Fibroblast of skin of right biceps (primary cell): ENCODE data around the gene TMEM245.
"Not testable (repeated sequence)": the region's sequence is repeated elsewhere in the genome, so short reads cannot be mapped to it uniquely, and the experiment has no call there.

Experiments
- DNase-seq: peaks from one replicate; pipeline ENCODE4 v3.0.0-alpha.2; 2013

The TMEM245 gene

GRCh38 chr9:109132567-109133021, 12.8 kb upstream of the TMEM245 start:
- no peak for DNase-seq

- DNase-seq = no peak
Observed at GRCh38 chr9:109129470-109130197, 9.9 kb upstream of the TMEM245 start.

- not testable (repeated sequence) for DNase-seq
Observed at GRCh38 chr9:109126671-109127070, 6.9 kb upstream of the TMEM245 start.

DNA sequence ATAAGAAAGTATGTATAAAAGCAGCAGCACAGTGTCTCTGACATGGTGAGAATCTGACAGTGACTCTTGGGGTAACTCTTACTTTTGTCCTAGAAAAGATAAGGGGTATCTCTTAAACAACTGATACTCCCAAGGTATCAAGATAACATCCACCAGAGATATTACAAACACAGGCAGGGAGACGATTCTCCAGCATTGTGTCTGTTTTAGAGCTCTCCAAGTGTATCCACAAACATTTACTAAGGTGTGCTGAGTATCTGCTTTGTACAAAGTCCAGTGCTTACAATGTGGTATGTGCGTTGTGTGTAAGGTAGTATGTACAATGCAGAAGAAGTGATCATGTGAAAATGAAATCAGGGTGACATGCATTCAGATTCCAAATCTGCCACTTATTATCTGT, 4.4 kb upstream of the TMEM245 start:
- DNase-seq = no peak

DNA sequence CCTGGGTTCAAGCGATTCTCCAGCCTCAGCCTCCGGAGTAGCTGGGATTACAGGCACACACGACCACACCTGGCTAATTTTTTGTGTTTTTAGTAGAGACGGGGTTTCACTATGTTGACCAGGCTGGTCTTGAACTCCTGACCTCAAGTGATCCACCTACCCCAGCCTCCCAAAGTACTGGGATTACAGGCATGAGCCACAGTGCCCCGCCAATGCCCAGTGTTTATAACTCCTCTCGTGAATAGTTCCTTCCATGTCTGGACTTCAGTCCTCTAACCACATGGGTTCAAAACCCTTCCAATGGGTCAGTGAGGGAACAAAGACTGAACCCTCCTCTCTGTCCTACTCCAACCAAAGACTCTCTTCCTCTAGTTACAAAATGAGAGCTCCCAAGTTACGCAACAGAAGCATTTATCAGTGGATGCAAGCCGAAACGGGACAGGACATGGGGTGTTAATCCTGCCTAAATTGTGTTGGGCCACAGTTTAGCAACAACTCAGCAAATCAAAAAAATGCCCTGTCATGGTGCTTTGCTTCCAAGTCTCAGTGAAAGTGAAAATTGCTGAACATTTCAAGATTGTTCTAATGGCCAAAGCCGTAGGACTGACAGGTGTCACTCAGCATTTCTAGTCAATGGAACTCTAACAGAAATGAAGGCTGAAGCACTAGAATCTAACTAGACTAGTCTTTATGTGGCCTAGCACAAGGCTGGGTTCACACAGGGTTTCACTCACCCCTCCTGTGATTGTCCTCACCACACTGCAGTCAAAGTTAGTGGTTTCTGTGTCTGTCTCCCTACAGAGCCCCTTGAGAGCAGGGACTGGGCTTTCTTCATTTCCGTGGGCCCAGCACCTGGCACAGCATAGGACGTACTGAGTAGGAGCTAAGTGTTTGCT, 3.2 kb upstream of the TMEM245 start:
- DNase-seq = no peak

- DNase-seq = no peak
Observed at GRCh38 chr9:109121232-109121796, 1.6 kb upstream of the TMEM245 start.

GRCh38 chr9:109120204-109120789, 550 bp upstream of the TMEM245 start:
- DNase-seq = no peak

- DNase-seq = peak; percentile 32
Observed at GRCh38 chr9:109118808-109119438, 824 bp downstream of the TMEM245 start.

DNA sequence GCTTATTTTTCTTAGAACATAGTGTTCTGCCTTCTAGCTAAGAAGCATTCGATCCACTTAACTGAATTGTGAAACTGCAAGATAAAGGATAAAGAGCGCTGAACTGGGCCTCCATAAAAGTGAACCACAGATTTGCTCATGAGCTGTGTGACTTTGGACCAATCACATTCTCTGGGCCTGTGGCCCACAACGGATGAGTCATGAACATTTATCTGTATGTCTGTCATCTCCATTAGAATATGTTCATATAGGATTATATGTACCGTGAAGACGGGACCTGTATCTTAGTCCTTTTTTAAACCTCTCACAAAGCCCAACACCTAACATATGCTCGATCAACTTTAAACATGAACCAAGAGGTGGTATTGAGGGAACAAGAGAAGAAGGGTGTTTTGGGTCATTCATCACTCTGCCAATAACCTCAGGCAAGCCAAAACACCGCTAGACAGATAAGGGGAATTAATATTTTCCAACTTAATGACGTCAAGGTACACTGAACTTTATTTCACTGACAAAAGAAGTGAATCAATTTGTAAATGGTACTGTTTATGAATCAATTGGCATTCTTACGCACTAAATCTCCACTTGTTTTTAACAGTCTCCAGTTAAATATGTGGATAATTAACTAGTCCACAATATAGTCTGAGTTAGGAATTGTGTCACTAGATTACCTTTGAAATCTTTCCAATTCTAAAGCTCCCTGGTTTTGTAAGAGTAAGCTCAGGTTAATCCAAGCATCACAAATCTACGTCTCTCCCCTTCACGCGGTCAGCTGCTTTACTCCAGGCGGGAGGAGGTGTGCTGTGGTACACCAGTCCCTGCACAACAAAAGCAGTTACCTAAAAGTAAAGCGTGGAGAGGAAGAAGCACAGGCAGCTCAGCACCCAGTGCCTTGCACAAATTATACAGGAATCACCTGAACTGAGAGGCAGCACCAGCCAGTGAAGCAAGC, 1.6 kb downstream of the TMEM245 start:
- peak; percentile 93 for DNase-seq

- no peak for DNase-seq
Observed at GRCh38 chr9:109115931-109116526, 3.7 kb downstream of the TMEM245 start.

DNA sequence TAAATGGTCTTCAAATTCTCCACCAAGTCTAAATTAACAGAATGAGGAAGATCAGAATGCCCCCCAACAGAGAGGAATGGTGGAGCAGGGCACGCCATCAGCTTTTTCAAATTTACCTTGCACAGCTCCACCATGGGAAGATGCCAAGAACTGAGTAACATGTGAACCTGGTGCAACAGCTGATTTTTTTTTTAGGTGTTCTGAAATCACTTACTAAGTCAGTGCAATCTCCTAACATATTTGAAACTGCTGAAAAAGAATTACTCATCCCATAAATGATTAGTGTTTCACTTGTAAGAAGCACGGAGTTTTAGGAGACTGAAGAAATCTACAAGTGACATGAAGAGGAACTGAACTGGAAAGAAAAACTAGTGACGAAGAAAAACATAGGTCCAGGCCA, 5.1 kb downstream of the TMEM245 start:
- DNase-seq = peak; percentile 57

- DNase-seq = no peak
Observed at GRCh38 chr9:109113892-109114609, 5.7 kb downstream of the TMEM245 start.

DNA sequence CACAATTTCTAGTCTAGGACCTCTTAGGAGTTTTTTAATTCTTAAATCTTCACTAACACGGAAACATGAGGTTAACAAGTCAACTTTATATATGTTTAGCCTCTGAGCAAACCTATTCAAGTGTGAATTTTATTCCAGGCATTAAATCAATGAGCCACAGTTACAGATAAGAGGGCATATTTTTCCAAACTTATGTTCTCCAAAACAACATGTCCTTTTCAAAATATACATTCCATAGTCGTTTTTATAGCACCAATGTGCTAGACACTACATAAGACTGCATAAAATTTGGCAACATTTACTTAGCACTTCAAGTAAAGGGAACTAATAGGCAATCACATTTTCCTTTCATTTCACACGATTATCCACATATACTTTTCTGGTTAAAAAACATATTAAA, 6.5 kb downstream of the TMEM245 start:
- no peak for DNase-seq

- DNase-seq = peak; percentile 75
Observed at GRCh38 chr9:109110329-109111021, 9.3 kb downstream of the TMEM245 start.

DNA sequence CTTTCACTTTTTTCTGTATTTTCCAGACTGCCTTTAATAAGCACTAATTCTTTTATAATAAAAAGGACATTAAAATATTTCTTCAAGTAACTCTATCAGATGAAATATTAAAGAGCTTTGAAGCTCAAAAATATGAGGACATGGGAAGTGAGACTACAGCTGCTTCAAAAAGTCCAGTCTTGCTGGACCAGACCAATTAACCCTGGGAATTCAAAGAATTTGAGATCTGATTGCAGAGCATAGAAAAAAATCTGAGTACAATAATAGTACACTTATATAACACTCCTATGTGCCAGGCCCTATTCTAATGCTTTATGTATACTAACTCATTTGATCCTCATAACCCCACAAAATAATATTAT, 9.8 kb downstream of the TMEM245 start:
- no peak for DNase-seq

DNA sequence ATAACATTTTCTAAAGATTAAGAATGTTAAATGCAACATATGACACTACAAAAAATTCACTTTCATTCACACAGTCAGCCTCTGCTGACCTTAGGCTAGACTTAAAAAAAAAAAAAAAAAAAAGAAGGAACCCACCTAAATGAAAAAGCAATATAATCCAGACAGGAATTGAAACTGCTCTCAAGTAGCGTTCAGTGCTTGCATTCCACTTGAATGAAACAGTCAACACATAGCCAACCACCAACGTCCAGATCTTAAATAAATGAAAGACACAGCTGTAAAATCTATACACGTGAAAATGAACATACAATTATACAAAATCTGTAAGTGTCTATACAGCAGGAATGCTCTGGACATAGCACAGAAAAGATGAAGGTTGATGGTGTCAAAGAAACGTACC, 11.4 kb downstream of the TMEM245 start:
- DNase-seq = peak; percentile 70

DNA sequence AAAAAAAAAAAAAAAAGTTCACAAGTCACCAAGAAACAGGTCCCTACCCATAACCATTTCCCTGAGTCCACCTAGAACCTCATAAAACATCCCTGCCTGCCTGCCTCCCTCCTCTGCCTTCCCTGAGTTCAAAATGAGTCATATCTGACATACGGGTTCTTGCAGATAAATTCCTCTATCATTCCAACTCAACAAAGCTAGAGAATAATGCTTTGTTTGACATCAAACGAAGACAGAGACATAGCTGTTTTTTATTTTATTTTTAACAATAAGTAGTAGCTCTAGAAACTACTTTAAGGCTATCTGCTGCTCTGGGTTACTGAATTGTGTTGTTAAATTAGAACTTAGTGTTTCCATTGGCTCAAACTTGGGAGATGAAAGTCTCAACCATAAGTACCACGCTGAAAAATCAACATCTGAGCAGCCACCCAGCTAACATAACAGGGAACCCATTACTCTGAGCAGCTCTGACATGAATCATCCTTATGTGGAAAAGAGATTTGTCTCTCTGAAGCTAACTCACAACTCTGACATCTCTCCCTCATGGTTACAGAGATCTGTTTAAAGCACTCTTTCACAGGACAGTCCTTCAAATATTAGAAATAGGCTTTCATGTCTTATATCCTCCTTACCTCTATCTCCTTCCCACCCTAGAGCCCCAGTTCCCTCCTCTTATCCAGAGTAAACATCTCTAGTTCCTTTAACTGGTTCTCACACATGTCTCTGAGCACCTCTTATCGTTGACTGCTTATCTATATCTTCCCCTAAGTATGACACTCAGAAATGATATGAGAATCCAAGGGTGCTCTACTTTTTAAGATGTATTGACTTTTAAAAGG, 12.1 kb downstream of the TMEM245 start:
- DNase-seq = peak; percentile 83

DNA sequence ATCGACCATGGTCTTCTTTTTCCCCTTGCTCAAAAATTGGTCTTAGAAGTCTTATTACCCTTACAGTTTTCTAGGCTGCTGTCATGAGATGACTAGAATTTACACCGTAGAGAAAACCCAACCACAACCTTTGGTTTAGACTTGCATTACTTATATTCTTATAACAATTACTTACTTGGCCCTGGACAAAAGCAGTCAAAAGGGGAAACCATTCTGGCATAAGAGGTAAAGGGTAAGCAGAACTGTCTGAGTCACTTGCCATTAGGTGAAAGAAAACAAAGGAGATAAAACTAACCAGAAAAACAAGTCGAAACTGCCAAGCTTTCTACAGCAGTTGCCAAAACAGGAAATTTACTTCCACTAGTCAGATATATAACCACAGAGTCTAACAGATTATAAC, 17.9 kb downstream of the TMEM245 start:
- peak; percentile 56 for DNase-seq

GRCh38 chr9:109101202-109101595, 18.5 kb downstream of the TMEM245 start:
- DNase-seq = no peak
